Stimulated activated CD8-positive, alpha-beta memory T cell treated with anti-CD3 and anti-CD28 coated beads, Interleukin-12 subunit alpha, Interleukin-12 subunit beta, amount 100 ng/mL, for 24 hours (primary cell): ENCODE data around the gene TBRG1.
"Not testable (repeated sequence)": the region's sequence is repeated elsewhere in the genome, so short reads cannot be mapped to it uniquely, and the experiment has no call there.

ENCODE experiments used
- DNase-seq: peaks from one replicate; pipeline ENCODE4 v3.0.0-alpha.2; 2020; ENCODE audit errors: extremely low read depth

TBRG1 gene, protein sequence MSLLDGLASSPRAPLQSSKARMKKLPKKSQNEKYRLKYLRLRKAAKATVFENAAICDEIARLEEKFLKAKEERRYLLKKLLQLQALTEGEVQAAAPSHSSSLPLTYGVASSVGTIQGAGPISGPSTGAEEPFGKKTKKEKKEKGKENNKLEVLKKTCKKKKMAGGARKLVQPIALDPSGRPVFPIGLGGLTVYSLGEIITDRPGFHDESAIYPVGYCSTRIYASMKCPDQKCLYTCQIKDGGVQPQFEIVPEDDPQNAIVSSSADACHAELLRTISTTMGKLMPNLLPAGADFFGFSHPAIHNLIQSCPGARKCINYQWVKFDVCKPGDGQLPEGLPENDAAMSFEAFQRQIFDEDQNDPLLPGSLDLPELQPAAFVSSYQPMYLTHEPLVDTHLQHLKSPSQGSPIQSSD

DNA sequence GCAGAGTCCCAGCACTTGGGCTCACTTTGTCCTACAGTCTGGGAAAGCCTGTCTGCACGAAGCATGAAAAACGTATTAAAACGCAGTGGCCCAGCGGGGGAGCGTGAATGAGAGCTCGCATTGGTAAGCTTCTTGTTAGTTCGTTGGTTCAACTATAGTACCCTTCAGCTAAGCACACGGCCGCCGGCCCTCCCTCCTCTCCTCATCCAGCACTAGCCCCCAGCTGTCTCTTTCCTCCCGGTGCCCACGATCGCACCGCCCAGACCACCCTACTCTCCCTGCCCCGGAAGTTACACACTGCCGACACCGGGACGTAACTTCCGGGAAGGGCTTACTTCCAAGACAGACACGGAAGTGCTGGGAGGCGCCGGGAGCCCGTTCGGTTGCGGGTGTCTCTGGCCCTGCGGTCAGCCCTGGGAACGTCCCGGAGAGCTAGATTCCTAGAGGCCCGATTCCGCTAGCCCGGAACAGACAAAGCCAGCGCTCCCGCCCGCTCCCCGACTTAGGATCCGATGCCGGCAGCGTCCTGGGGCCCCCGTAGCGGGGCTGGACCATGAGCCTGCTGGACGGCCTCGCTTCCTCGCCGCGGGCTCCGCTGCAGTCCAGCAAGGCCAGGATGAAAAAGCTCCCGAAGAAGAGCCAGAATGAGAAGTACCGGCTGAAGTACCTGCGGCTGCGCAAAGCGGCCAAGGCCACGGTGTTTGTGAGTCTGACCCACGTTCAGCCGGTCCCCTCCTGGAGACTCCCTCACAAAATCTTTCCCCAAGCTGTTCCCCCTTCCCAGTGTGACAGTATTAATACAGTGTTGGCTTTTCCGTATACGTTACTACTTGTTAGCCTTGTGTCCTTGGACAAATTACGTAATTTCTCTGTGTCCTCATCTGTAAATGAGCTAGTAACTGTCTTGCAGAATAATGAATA, at the start of gene TBRG1:
Gene TBRG1 (plus strand): TSS at position 334 of the 921 bp plus-strand sequence. CDS start 220 bp downstream, at position 554.
- peak; percentile 67 for DNase-seq

DNA sequence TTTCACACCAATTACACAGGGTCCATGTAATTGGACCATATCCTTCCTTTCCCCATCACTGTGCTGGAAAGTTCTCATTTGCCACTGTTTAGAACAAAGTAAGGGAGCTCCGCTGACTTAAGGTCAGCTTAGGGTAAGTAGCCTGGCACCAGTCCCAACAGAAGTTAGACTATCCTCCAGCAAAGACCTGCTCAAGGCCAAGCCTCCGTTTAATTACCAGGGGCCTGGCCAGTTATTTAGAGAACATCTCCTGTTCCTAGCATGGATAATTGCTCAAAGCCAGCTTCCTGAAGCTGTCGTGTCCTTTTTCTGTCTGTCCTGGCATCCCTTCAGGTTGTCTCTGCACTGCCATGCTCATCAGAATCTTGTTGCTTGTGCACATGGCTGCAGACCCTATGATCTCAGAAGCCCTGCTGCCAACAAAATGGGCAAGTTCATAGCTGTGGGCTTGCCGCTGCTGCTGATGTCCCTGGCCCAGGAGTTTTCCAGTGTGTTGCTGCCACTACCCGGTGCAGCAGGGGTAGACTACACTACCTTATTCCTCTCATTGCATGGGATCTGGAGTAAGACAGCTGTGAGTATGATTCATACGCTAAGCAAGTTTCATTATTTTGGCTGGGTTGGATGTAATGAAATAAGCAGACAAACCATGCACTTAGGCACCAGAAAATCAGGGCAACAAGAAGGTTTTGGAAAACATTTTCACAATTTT, 44.8 kb upstream of the TBRG1 start:
- DNase-seq, result no peak

GRCh38 chr11:124578761-124579160, 43.9 kb upstream of the TBRG1 start:
- no peak for DNase-seq

GRCh38 chr11:124581817-124582216, 40.8 kb upstream of the TBRG1 start:
- no peak for DNase-seq

- no peak for DNase-seq
Measured at GRCh38 chr11:124582565-124582964, 40.1 kb upstream of the TBRG1 start.

DNA sequence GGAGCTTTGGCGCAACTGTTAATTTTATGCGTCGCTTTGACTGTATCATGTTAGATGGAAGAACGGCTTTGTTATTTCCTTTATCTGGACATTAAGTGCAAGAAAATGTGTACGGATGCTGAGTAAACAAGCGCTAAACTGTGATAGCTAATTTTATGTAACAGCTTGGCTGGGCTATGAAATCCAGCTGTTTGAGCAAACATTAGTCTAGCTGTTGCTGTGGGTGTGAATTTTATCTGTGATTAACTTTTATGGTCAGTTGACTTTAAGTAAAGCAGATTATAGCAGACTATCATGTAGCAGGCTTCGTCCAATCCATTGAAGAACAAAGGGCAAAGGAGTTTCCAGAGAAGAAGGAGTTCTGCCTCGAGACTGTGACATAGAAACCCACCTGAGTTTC, 38.9 kb upstream of the TBRG1 start:
- DNase-seq, result no peak

- no peak for DNase-seq
Measured at GRCh38 chr11:124584681-124585372, 37.8 kb upstream of the TBRG1 start.

- no peak for DNase-seq
Measured at GRCh38 chr11:124586238-124586860, 36.3 kb upstream of the TBRG1 start.

- DNase-seq, result no peak
Measured at GRCh38 chr11:124591430-124591829, 31.2 kb upstream of the TBRG1 start.

DNA sequence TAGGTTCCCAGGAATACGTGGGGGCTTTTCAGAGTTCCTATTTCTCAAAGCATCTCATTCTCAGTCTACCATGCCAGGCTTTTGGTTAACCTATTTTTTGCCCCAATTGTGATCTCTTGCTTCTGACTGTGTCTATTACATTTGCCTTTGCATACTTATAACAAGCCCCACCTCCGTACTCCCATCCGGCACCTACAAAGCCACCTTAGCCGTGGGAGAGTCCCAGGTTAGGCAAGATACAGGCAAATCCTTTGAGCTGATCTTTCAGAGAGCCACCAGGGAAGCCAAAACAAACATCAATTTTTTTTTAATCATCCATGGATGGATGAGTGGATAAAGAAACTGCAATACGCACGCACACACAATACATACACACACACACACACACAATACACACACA, 30.0 kb upstream of the TBRG1 start:
- no peak for DNase-seq

DNA sequence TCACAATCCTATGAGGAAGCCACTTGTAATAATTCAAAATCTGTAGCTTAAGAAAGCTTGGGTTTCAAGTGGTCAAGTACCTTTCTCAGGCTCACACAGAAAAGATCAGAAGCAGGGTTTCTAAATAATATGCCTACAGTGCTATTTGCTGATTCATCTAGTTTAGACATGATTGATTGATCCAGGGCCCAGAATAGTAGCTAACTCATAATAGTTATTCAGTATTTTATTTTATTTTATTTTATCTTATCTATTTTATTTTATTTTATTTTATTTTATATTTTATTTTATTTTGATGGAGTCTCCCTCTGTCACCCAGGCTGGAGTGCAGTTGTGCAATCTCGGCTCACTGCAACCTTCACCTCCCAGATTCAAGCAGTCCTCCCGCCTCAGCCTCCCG, 27.4 kb upstream of the TBRG1 start:
- DNase-seq, result no peak

GRCh38 chr11:124597626-124598025, 25.0 kb upstream of the TBRG1 start:
- DNase-seq, result no peak

GRCh38 chr11:124600621-124601320, 21.9 kb upstream of the TBRG1 start:
- DNase-seq, result no peak

GRCh38 chr11:124602193-124602592, 20.5 kb upstream of the TBRG1 start:
- DNase-seq, result no peak

GRCh38 chr11:124602723-124603122, 19.9 kb upstream of the TBRG1 start:
- not testable (repeated sequence) for DNase-seq

DNA sequence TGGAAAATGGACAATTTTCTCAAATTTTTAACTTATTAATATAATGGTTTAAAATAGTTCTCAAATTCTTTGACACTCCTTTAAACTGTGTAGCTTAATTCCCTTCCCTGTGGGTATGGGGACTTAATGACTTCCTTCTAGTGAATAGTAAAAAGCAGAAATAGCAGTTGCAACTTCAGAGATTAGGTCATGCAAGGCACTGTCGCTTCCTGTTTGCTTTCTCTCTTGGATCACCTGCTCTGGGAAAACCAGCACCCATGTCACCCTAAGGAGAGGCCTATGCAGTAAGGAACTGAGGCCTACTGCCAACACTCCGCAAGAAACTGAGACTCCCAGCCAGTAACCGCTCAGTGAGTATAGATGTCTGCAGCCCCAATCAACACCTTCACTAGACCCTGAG, 16.9 kb upstream of the TBRG1 start:
- DNase-seq, result no peak

DNA sequence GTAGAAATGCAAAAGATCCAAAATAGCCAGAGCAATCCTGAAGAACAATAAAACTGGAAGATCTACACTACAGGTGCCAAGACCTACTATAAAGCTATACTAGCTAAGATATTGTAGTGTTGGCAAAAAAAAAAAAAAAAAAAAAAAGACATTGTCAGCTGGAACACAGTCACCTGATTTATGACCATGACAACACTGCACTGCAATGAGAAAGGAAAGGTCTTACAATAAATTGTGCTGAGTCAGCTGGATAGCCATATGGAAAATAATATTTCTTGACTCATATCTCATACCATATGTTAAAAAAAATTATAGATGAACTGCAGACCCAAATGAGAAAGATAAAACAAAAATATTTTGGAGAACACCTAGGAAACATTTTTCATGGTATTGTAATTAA, 14.5 kb upstream of the TBRG1 start:
- DNase-seq, result no peak

DNA sequence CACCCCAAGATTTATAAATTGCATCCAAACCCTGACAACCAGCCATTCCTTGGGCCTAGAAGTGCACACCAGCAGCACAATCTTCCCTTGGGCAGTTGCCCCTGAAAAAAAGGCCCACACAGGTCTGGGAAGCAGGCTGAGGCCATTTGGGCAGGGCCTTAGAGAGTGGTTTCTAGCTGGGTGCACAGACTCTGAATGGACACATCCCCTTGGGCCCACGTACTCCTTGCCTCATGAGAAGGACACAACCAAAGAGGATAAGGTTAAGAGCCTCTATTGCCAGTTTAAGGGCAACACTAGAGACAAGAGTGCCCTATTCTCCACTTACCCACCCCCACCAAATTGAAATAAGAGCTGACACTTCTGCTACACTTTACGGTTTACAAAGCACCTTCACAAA, 12.4 kb upstream of the TBRG1 start:
- DNase-seq, result no peak

- no peak for DNase-seq
Measured at GRCh38 chr11:124611064-124611463, 11.6 kb upstream of the TBRG1 start, which contains the start of gene PANX3. Gene PANX3, plus strand, starts transcription at chr11:124611428. Its CDS starts 129 bp downstream, at chr11:124611557.

- no peak for DNase-seq
Measured at GRCh38 chr11:124612045-124612444, 10.6 kb upstream of the TBRG1 start.
